ENCODE data around the gene SLC16A10.
"Not testable (repeated sequence)": the region's sequence is repeated elsewhere in the genome, so short reads cannot be mapped to it uniquely, and the experiment has no call there.

The SLC16A10 gene

DNA sequence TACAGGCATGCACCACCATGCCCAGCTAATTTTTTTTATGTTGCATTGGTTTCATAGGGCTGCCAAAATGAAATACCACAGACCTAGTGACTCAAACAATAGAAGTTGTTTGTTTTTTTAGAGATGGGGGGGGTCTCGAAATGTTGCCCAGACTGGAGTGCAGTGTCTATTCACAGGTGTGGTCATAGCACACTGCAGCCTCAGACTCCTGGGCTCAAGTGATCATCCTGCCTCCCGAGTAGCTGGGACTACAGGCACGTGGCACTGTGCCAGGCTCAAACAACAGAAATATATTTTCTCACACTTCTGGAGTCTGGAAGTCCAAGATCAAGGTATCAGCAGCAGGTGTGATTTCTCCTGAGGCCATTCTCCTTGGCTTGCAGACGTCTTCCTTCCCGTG is 6.6 kb upstream of the SLC16A10 start:
- DNase-seq (ENCODE audit: low read depth in 1 of 2, low spot score in 1 of 2), result no peak

DNA sequence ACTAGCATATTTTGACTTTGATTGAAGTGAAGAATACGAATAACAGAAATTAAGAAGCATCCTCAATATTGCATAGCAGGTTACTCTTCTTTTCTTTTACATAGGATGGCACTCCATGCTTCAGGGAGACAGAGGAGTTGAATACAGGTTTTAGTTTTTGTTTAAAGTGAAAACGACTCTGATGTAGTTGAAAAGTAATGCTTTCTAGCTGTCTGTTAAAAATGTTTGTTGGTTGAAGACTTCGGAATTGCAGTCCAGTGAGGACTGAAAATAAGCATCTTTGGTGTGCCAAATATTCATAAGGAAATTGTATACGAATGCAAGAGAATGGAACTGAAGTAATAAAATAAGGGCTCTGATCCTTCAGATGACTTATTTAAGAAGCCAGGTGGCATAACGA is 618 bp upstream of the SLC16A10 start:
- no peak for DNase-seq (ENCODE audit: low read depth in 1 of 2, low spot score in 1 of 2)

DNA sequence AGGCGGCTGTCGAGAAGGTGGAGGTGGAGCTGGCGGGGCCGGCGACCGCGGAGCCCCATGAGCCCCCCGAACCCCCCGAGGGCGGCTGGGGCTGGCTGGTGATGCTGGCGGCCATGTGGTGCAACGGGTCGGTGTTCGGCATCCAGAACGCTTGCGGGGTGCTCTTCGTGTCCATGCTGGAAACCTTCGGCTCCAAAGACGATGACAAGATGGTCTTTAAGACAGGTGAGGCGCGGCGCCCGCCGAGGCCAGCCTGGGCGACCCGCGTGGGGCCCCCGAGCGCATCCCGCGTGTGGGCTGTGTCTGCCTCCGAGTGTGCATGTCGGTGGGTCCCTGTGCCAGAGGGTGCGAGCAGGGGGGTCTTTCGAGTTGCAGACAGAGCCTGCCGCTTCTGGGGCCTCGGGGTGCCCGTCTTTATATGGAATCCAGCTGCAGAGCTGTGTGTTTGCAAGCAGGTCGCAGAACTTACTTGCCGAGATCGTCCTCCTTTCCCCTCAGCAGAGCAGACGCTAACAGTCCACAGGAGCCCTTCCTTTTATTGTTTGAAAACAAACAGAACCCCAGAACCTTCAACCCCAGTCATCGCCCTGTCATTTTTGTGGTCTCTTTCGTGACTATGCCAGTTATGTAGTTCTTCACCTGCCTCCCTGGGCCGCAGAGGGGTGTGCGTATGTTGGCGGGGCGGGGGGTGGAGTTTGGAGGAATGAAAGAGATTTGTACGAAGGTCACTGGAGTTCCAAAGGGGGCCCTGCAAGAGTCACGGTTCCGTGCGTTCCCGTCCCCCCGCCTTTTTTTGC is 766 bp downstream of the SLC16A10 start:
- peak; percentile 8 to 21 for DNase-seq (ENCODE audit: low read depth in 1 of 2, low spot score in 1 of 2)

DNA sequence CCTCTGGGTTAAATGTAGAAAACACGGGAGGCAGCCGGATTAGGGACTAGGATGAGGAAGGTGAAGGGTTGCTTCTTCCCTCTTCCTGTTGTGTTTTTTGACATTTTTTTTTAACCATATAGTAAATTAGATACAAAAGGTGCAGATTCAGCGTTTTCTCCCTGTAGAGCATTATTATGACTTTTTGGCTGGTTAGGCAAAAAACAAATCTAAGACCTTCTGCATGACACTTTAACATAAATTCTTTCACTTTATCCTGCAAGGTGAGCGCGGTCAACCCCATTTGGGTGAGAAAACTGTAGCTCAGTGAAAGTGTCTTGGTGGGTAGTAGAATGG is 1.3 kb downstream of the SLC16A10 start:
- no peak for DNase-seq (ENCODE audit: low read depth in 1 of 2, low spot score in 1 of 2)

DNA sequence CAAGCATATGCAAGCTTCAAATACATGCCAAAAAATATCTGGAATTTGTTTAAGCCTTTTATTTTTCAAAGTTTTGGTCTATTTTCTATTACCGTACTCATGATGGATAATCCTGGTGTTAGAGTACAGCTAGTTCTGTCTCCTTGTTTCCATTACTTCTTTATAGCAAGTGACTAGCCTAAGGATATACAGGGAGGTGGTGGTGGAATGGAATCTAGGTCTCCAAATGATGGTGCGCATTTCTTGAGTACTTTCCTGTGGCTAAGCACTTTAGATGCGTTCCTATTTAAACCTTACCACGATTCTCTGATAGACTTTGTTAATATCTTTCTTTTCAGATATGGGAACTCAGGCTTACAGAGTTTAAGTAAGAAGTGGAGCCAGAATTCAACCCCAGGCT is 3.5 kb downstream of the SLC16A10 start:
- DNase-seq (ENCODE audit: low read depth in 1 of 2, low spot score in 1 of 2), result no peak

DNA sequence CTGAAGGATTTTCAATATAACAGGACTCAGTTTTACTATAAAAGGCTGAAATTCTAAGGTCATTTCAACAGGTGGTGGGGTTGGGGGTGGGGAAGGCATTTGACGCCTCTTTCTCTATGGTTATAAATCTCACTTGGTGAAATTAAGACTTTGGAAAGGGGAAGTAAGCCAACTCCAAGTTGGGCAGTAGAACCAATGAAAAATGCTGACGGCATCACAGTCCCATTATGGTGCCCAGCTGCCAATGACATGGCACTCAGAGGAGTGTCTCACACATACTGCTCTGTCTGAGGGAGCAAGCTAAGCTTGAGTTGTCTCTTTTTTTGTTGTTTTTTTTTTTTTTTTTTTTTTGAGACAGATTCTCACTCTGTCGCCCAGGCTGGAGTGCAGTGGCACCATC is 4.7 kb downstream of the SLC16A10 start:
- no peak for DNase-seq (ENCODE audit: low read depth in 1 of 2, low spot score in 1 of 2)

DNA sequence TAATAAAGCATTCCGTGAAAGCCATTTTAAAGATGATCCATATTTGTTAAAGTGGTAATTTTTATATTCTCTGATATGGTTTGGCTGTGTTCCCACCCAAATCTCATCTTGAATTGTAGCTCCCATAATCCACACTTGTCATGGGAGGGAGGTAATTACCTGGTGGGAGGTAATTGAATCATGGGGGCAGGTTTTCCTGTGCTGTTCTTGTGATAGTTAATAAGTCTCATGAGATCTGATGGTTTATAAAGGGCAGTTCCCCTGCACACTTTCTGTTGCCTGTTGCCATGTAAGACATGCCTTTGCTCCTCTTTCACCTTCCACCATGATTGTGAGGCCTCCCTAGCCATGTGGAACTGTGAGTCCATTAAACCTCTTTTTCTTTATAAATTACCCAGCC is 8.2 kb downstream of the SLC16A10 start:
- DNase-seq (ENCODE audit: low read depth in 1 of 2, low spot score in 1 of 2), result not testable (repeated sequence)

DNA sequence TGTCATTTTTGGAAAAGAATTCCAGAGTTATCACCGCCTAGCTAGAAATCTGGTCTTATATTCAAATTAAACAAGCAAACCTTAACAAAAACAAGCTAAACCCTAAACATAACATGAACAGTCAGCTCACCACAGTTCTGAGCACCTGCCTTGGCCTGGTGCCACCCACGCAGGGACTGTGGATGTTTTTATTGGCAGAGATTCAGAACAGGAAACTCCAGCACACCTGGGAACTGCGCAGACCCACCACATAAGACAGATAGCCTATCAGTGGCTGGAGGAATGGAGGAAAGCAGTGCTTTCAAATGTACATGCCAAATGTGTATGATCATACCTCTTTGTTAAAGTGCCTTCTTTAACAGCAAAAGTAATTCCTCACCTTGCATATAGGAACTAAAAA is 8.9 kb downstream of the SLC16A10 start:
- DNase-seq (ENCODE audit: low read depth in 1 of 2, low spot score in 1 of 2), result no peak

DNA sequence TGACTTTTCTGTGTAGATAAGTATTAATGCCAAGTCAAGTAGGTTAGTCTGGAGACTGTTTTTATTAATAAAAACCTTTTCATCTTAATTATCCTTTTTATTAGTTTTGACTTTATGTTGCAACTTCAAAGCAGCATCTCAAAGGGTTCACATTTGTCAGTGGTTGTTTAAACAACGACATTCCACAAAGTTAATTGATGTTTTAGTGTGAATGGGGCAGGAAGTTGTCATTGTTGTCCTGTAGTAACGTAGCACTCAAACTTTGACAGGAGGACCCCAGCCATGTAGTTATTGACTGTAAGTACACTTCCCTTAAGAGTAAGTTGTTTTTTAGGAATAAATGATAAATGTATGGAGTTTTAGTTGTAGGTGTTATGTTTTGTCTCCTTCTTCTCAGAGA is 11.3 kb downstream of the SLC16A10 start:
- no peak for DNase-seq (ENCODE audit: low read depth in 1 of 2, low spot score in 1 of 2)

DNA sequence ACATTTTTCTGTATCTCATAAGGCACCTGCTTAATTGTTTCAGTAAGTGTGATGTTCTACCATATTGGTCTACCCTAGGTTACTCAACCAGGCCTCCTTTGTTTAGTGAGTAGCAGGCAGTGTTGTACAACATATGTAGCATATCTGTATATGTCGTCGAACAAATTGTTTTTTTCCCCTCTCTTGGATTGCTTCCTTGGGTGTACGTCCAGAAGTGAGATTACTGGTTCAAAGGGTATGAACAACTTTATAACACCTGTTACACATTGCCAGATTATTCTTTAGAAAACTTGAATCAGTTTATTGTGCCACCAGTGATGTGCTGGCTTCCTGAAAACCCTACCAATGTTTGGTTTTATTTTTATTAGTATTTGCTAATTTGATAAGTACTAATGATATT is 14.7 kb downstream of the SLC16A10 start:
- no peak for DNase-seq (ENCODE audit: low read depth in 1 of 2, low spot score in 1 of 2)

DNA sequence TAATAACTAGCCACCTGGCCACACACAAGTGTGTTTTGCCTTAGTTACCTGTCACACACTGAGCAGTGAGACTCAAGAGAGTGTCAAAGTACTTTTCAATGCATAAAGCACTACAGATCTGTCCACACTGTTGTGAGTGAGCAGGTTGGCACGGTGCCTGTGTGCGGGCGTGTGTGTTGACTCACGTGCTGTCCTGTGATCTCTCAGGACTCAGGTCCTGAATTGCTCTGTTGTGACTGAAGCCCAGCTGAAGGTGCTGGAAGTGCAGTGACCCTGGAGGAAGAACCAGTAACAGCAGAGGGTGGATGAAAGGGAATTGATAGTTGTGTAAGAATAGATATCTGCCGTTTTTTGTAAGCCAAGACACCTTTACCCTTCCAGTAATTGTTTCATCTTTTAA is 18.3 kb downstream of the SLC16A10 start:
- DNase-seq (ENCODE audit: low read depth in 1 of 2, low spot score in 1 of 2), result no peak

DNA sequence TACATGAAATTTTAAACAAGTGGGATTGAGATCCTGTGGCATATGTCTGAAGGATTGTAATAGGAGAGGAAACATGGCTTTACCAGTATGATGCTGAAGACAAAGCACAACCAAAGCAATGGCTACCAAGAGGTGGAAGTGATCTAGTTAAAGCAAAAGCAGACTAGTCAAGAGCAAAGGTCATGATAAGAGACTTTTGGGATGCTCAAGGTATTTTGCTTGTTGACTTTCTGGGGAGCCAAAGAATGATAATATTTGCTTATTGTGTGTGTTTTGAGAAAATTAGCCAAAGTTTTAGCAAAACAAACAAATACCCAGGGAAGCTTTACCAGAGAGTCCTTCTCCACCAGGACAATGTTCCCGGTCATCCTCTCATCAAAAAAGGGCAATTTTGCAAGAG is 20.3 kb downstream of the SLC16A10 start:
- DNase-seq (ENCODE audit: low read depth in 1 of 2, low spot score in 1 of 2), result no peak

DNA sequence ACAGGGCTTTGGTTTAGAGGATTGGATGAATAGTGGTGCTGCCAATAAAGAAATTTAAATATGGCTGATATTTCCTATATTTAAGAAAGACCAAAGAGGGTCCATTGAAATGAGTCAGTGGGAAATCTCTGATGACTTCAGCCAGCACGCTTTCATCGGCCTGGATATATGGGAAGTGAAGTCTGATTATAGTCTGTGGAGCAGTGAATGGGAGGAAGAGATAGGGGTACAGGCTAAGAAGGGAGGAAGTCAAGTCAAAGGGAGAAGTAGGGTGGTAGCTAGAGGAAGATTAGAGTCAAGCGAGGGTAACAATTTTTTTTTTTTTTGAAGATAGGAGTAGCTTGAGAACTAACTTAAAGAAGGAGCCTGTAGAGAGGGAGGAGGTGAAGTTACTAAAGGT is 22.7 kb downstream of the SLC16A10 start:
- DNase-seq (ENCODE audit: low read depth in 1 of 2, low spot score in 1 of 2), result no peak

DNA sequence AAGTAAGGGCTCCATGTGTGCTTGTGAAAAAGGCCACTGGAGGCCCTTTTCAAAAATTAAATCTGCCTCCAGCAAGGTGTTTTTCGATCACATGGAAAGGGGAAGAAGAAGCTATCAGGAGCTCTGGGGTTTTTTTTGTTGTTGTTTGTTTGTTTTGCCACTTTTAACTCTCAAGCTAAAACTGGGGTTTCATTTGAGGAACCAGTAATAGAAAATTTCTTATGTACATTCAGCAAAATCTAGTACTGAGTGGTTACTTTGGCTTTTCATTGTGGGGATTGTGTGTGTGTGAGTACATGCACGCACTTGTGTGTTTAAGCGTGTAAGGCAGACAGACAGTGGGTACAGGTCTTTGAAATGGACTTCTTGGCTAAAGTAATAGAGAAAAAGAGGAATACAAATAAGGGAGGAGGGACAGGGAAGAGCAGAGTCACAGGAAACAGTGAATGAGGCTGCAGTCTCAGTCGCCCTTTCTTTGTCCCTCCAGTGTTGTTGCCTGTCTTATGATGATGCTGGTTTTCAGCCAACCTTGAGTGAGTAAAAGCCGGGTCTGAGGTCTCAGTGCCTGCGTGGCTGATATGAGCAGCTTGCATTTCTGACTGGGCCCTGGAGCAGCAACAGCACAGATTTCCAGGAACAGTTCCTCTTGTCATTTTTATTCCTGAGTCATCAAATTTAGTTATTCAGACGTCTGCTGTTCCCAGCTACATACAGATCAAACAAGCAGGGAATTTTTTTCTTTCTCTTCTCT is 26.2 kb downstream of the SLC16A10 start:
- no peak for DNase-seq (ENCODE audit: low read depth in 1 of 2, low spot score in 1 of 2)

DNA sequence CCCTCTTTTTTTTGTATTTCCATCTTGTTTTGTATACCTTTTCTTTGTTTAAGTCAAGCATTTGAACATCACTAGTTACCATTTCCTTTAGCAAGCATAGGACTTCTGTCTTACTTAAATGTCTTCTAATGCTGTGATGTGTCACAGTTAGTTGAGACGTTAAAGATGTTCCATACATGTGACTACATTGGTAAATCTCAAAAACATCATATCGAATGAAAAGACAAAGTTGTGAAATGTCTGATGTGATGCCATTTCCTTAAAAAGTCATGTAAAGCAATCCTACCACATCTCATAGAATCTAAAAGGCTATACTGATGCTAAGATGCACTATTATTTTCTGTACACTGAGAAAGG is 26.8 kb downstream of the SLC16A10 start:
- no peak for DNase-seq (ENCODE audit: low read depth in 1 of 2, low spot score in 1 of 2)

DNA sequence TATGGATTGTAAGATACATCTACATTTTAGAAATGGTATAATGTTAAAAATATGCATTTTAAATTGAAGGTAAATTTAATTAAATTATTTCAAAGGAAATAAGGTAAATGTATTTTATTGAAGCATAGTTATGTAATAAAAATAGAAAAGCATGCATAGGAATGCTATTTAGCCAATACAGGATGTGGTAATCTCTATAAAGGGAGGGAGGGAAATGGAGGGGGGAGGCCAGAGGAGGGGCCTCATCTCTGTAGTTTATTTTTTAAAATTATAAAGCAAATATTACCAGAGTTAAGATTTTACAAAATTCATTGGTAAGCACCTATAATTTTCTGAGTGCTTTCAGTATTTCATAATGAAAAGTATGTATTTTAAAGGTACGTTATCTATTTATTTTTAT is 27.2 kb downstream of the SLC16A10 start:
- no peak for DNase-seq (ENCODE audit: low read depth in 1 of 2, low spot score in 1 of 2)

DNA sequence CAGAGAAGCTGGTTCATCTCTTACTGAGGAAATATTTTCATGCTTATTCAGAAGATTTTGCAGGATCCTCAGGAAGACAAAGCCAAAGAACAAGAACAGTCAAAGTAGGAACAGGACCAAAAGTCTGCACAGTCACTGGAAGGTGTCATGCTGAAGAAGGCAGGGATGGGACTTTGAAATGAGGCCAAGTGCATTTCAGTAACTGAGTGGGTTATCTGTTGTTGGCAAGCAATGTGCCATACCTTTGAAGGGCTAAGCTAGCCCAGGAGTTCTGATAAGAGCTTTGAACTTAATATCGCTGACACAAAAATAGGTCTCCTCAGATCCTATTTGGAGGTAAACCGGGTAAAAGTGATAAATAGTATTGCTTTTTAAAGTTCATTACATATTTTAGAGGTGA is 31.5 kb downstream of the SLC16A10 start:
- no peak for DNase-seq (ENCODE audit: low read depth in 1 of 2, low spot score in 1 of 2)

DNA sequence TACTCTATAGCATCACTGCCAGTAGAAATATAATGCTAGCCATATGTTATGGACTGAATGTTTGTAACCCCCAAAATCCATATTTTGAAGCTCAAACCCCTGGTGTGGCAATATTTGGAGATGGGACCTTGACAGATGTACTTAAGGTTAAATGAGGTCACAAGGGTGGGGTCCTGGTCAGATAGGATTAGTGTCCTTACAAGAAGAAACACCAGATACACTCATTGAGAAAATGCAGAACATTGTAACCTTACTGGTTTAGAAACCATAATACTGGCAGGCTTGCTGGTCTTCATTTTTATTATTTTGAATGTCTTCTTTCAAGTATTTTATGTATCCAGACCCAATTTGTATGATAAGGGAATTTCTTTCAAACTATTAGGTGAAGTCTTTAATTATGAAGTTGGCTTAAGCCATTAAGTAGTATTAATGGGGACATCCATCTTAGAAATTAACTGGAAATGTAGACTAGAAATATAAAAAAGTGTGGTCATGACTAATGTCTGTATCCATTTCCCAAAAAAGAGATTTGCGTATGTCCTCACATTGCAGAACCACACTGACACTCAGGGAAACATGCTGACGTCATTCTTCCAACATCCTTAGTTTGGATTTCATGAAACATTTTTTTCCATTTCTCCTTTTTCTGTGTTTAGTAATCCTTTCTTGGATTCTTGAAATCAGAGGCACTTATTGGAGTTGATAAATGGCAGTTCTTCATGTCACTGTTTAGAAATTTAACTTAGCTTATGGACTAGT is 32.4 kb downstream of the SLC16A10 start:
- DNase-seq (ENCODE audit: low read depth in 1 of 2, low spot score in 1 of 2), result no peak

DNA sequence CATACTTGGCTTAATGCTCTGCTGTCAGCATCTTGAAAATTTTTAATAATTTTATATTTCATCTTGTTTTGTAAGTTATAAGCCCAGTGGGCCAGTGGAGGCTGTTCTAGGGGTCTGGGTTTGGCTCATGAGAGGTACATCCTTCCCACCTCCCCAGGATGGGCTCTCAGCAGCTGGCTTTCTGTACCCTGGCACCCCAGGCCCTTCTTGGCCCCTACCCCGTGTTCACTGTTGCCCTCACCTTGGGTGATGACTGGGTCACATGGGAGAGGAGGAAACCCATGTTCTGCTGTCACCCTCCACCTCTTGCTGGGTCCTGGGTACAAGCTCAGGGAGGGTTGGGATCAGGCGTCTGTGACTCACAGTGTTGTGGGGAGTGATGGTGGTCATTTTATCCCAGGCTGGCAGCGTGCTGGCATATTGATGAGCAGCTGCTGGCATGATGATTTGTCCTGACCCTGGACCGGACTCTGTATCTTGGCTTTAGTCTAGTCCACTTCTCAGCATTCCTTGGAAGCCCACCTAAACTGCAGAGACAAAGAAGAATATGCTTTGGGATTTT is 34.6 kb downstream of the SLC16A10 start:
- DNase-seq (ENCODE audit: low read depth in 1 of 2, low spot score in 1 of 2), result no peak

DNA sequence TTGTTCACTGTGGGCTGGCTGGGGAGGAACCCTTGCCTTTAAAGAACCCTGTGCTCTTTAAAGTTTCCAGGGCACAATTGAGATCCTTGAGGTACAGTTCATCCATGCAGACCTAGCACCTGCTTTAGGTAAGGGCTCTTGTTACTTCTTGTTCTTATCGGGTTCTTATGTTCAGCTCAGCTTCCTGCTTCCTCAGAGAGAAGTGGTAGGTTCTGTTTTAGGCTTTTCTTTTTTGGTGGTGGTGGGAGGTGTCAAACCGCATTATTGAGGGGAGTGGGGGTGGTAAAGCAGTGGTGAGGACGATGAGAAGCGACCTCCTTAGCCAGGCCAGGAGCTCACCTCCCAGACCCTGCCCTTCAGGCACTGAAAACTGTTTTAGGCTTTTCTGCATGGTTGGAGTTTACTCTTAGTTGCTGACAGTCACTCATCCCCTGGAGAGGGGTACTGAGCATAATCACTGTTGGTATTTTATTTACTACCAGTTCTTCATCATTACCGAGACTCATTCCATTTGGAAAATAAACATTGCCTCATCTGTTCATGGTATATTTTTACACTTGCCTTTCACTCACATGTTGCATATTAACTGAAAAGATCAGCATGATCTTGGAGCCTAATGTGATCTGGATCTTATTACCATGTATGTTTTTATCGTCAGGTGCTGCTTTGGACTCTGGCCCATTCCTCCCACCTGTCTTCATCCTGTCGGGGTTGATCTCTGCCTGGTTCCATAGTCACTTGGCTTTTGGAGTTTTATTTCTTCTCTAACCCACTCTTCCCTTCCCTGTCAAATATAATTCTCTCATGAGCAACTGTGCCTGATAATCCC is 35.4 kb downstream of the SLC16A10 start:
- no peak for DNase-seq (ENCODE audit: low read depth in 1 of 2, low spot score in 1 of 2)

DNA sequence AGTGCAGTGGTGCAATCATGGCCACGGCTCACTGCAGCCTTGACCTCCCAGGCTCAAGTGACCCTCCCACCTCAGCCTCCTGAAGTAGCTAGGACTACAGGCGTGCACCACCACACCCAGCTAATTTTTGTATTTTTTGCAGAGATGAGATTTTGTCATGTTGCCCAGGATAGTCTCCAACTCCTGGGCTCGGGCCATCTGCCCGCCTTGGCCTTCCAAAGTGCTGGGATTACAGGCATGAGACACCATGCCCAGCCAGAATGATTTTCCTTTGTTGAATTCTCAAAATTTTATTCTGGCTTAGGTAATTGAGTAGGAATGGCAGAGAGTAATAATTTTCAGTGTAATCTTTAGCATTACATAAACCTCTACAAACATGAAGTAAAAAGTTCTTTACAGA is 37.1 kb downstream of the SLC16A10 start:
- no peak for DNase-seq (ENCODE audit: low read depth in 1 of 2, low spot score in 1 of 2)

Measured in activated T-helper 1 cell treated with anti-CD3 and anti-CD28 coated beads, Interleukin-2, amount 50 U/mL, for 16 hours (primary cell).